Upper lobe of right lung (tissue), 1 donor: ENCODE measurements around the gene PSMD14. TPM values are rescaled to one million over a fixed set of nuclear protein-coding genes. Genes with fewer than 3 reads are reported as not detected.

Experiments
- total RNA-seq: library from RNA; stranded (reverse); fragmentation: NEBNext Ultra II Directional; extraction: Animal tissue kit (Norgen Biotek cat#: 25700); gene quantifications from one replicate; pipeline ENCODE4 v1.2.1, GENCODE V29; 2021
- donor health status: DM: no; HTN: yes; CAD: no; lungs with severe emphysema.

The PSMD14 gene
- total RNA-seq, 1 donor from 2014 or later, result 33.0 TPM

Other genes with a start within 250 kb of the PSMD14 start
- gene TANK, start 148.0 kb upstream of the PSMD14 start, total RNA-seq, result 79.6 TPM
- not detected for gene TBR1, start 107.9 kb downstream of the PSMD14 start, total RNA-seq